ENCODE results near the gene DSCAML1. TPM values are rescaled to one million over a fixed set of nuclear protein-coding genes. Genes with fewer than 3 reads are reported as not detected.

DSCAML1 gene
- total RNA-seq, 4 donors from 2014 or later = 0.20 to 1.1 (median 0.36) TPM

DNA sequence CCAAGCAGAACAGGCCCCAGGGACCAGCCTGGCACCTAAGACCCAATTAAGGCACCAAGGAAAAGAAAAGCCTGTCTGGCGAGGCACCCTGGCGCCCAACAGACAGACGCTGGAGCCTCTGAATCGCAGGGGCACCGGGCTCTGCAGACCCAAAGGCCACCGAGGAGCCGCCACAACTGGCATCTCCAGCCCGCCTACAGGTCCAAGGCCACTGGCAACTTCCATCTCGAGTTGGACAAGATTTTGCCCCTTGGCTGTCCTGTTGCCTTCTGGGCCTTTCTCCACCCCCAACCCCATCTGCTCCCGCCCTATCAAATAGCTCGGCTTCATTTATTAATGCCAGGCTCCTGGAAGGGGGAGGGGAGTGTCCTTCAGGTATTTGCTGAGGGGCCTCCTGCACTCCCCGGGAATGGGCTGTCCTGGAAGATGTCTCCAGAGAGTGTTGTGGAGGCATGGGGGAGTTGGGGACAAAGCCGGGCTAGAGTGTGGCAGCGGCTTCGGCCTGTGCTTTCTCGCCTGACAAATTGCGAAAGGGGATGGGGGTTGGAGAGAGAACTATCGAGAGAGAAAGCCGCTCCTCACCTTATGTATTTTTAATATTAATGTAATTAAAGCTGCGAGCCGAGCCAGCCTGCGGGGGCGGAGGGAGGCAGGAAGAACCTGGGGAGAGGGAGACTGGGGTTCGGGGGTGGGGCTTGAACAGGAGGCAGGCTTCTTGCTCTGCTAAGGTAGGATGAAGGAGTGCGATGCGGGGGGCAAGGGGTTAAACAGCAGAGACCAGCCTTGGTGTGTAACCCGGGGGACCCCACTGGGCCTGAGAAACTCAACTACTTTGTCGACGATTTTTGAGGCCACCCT, 2.0 kb downstream of the DSCAML1 start:
- no peak for DNase-seq (ENCODE audit: low spot score in 2 of 2)
- H3K9me3 ChIP-seq = no peaks in the 10 kb centered on the region
- H3K27ac ChIP-seq = no peak overlapping the region
- peaks cover 0 to 84% of the 10 kb centered on the region in 2 donors for H3K27me3 ChIP-seq
- WGBS, 2 donors = 38 to 46% methylated on average over 29 of the region's 29 CpGs
- peaks cover 0 to 22% (median 14%) of the 10 kb centered on the region in 4 donors for H3K4me1 ChIP-seq
- H3K36me3 ChIP-seq = no peaks in the 10 kb centered on the region
- TF ChIP-seq POLR2A (IDR thresholded peaks at IDR 0.05) (no peak), EP300 (IDR thresholded peaks at IDR 0.05) (no peak)
- TF ChIP-seq, protein P1, sequence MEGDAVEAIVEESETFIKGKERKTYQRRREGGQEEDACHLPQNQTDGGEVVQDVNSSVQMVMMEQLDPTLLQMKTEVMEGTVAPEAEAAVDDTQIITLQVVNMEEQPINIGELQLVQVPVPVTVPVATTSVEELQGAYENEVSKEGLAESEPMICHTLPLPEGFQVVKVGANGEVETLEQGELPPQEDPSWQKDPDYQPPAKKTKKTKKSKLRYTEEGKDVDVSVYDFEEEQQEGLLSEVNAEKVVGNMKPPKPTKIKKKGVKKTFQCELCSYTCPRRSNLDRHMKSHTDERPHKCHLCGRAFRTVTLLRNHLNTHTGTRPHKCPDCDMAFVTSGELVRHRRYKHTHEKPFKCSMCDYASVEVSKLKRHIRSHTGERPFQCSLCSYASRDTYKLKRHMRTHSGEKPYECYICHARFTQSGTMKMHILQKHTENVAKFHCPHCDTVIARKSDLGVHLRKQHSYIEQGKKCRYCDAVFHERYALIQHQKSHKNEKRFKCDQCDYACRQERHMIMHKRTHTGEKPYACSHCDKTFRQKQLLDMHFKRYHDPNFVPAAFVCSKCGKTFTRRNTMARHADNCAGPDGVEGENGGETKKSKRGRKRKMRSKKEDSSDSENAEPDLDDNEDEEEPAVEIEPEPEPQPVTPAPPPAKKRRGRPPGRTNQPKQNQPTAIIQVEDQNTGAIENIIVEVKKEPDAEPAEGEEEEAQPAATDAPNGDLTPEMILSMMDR (IDR thresholded peaks at IDR 0.05) = no peak
- no peak overlapping the region for H3K4me3 ChIP-seq

DNA sequence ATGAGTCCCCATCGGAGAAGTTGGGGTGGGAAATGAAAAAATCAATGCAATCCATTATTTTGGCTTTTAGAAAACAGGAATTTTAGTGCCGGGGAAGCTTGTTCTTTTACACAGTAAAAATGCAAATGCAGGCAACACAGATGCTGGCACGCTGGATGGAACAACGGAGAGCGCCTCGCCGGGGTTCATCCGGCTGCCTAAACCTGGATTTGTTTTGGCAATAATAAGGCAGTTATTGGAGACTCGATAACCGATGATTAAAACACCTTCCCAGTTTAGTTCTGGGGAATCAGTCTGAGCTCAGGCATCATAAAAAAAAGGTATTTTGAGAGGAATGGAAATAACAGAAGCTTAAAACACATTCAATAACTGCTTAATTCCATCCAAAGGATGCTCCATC, 2.9 kb downstream of the DSCAML1 start:
- WGBS, 2 donors = 58 to 72% methylated on average over 10 of the region's 10 CpGs
- DNase-seq (ENCODE audit: low spot score in 2 of 2) = no peak
- no peak overlapping the region for H3K27ac ChIP-seq
- H3K9me3 ChIP-seq = no peaks in the 10 kb centered on the region
- H3K27me3 ChIP-seq = peaks cover 0 to 76% of the 10 kb centered on the region in 2 donors
- no peak overlapping the region for H3K4me3 ChIP-seq
- no peaks in the 10 kb centered on the region for H3K36me3 ChIP-seq
- TF ChIP-seq EP300 (IDR thresholded peaks at IDR 0.05) (no peak), POLR2A (IDR thresholded peaks at IDR 0.05) (no peak)
- TF ChIP-seq, protein P1 (IDR thresholded peaks at IDR 0.05) = no peak
- H3K4me1 ChIP-seq = peaks cover 0 to 22% (median 14%) of the 10 kb centered on the region in 4 donors

DNA sequence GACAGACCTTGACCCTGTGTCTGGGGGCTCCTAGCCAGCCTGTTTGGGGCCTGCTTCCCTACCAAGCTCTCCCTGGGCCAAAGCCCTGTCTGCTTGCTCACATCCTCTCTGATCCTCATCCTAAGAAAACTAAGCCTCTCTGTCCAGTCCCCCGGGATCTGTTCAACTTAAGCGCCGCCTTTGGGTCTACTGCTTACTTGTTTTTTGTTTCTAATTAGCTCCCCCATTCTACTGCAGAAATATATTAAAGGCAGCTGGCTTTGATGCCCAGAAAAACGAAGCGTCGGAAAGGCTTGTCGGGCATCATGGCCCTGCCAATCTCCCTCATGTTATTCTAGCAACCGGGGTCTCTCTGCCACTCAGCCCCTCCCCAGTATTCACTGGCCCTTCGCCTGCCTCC, 3.4 kb downstream of the DSCAML1 start:
- H3K4me1 ChIP-seq = peaks cover 0 to 22% (median 14%) of the 10 kb centered on the region in 4 donors
- DNase-seq (ENCODE audit: low spot score in 2 of 2) = no peak
- no peak for TF ChIP-seq EP300 (IDR thresholded peaks at IDR 0.05)
- TF ChIP-seq, protein P1 (IDR thresholded peaks at IDR 0.05) = no peak
- no peak for TF ChIP-seq POLR2A (IDR thresholded peaks at IDR 0.05)
- H3K27ac ChIP-seq = no peak overlapping the region
- no peaks in the 10 kb centered on the region for H3K9me3 ChIP-seq
- peaks cover 0 to 70% of the 10 kb centered on the region in 2 donors for H3K27me3 ChIP-seq
- H3K4me3 ChIP-seq = no peak overlapping the region
- 80 to 83% methylated on average over 9 of the region's 9 CpGs for WGBS, 2 donors
- no peaks in the 10 kb centered on the region for H3K36me3 ChIP-seq

DNA sequence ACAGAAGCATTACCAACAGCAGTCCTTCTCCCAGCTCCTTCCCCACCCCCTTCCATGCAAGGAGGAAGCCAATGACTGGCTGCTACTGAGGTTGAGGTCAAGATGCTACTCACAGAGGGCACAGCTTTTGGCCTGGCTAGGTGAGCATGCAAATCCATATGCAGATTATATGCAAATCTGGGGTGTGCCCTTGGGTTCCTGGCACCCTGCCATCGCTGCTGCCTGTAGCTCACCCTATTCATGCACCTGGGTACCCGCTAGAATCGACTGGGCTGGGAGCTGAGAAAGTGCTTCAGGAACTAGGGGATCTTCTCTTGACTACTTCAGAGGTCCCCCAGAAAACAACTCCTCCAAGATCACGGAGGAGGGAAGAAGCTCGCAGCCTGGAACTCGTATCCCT, 4.0 kb downstream of the DSCAML1 start:
- peaks cover 0 to 71% of the 10 kb centered on the region in 2 donors for H3K27me3 ChIP-seq
- TF ChIP-seq, protein P1 (IDR thresholded peaks at IDR 0.05) = no peak
- no peak for TF ChIP-seq EP300 (IDR thresholded peaks at IDR 0.05)
- no peak for TF ChIP-seq POLR2A (IDR thresholded peaks at IDR 0.05)
- no peak overlapping the region for H3K4me3 ChIP-seq
- H3K36me3 ChIP-seq = no peaks in the 10 kb centered on the region
- H3K9me3 ChIP-seq = no peaks in the 10 kb centered on the region
- WGBS, 2 donors = 74 to 96% methylated on average over 6 of the region's 6 CpGs
- H3K27ac ChIP-seq = no peak overlapping the region
- no peak for DNase-seq (ENCODE audit: low spot score in 2 of 2)
- peaks cover 0 to 22% (median 14%) of the 10 kb centered on the region in 4 donors for H3K4me1 ChIP-seq

DNA sequence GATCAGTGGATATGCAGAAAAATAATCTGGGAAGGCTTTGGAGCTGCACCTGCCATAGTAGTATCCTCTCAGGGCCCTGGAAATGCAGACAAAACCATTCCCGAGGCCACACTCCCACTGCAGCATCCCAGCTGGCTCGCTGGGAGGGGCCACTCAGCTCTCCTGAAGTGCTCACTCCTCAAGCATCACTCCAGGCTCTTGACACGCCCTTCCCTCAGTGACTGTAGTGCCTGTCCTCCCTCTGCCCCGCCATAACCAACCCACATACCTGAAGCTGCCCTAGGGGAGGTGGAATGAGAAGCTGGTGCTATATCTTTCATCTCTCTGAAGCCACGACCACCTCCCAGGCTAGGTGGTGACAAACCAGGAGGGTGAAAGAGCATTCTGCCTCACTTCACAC, 4.8 kb downstream of the DSCAML1 start:
- peaks cover 0 to 67% of the 10 kb centered on the region in 2 donors for H3K27me3 ChIP-seq

More for the DNA sequence above, 4.8 kb downstream of the DSCAML1 start:
- TF ChIP-seq, protein P1 (IDR thresholded peaks at IDR 0.05) = no peak
- TF ChIP-seq POLR2A (IDR thresholded peaks at IDR 0.05) (no peak), EP300 (IDR thresholded peaks at IDR 0.05) (no peak)
- DNase-seq (ENCODE audit: low spot score in 2 of 2) = no peak
- Histone ChIP-seq H3K27ac (no peak overlapping the region), H3K4me3 (no peak overlapping the region), H3K9me3 (no peaks in the 10 kb centered on the region), H3K36me3 (no peaks in the 10 kb centered on the region), H3K4me1 (peaks cover 0 to 21% (median 14%) of the 10 kb centered on the region in 4 donors)
- 81% methylated on average over 5 of the region's 5 CpGs for WGBS, 2 donors

Data from tibial nerve (tissue), 4 donors.